ENCODE results near the gene PARD3B.
A peak's percentile ranks its signal among the peaks of the same experiment; 100 is the strongest.
"Not testable (repeated sequence)": the region's sequence is repeated elsewhere in the genome, so short reads cannot be mapped to it uniquely, and the experiment has no call there.

The PARD3B gene

GRCh38 chr2:205453202-205453601, 907.9 kb downstream of the PARD3B start:
- DNase-seq: no peak

- DNase-seq: no peak
These were observed 911.4 kb downstream of the PARD3B start for GRCh38 chr2:205456682-205457081.

DNA sequence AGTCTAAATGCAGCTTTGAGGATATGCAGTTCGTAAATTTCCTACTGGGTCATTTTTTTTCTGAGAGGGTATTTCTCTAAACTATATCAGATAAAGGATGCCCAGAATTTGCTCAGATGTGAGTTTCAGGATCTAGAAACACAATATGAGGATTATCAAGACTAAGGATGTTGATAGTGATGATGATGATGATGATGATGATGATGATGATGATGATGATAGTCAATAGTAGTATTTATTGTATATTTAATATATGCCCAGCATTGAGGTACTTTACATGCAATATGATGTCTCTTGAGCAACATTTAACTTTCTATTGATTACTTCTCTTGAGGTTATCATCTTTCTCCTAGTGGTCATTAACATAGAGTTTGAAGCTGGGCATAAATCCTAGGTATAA, 914.9 kb downstream of the PARD3B start:
- DNase-seq: no peak

GRCh38 chr2:205461169-205461568, 915.9 kb downstream of the PARD3B start:
- DNase-seq: no peak

DNA sequence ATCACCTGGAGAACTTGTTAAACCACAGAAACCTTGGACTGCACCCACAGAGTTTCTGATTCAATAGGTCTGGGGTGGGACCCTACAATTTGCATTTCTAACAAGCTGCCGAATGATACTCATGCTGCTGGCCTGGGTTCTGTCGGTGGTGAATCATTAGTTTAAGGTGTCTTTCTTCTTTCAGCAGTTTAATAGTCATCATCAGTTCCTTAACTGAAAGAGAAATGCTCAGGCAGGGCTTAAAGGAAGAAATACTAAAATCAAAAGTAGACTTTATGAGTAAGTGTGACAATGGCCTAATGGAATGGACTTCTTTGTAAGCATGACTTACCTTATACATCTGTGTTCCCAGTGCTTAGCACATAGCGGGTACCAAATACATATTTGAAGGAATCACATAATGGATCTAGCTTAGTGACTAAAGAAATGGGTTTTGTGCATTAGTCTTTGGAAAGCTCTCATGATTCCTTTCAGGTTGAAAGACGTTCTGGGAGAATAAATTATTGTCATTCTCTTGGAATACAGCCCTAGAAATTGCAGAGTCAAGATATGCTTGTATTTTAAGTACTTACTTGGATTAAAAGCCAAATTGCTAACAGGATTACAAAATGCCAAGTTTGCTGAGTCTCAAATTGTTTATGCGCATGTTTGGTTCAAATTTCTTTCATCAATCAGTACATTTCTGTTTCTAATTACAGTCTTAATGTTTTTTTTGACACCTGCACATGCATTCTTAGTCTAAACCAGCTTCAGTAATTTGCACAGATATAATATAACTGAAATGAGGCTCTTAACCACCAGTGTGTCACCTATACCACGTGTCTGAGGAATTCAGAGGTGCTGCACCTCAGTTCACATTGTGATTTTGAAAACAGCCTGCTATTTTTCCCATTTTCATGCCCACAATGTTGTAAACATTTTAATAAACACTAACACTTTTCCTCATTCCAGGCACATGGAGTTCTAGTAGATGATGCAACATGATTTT, 916.7 kb downstream of the PARD3B start:
- DNase-seq: peak; percentile 32

DNA sequence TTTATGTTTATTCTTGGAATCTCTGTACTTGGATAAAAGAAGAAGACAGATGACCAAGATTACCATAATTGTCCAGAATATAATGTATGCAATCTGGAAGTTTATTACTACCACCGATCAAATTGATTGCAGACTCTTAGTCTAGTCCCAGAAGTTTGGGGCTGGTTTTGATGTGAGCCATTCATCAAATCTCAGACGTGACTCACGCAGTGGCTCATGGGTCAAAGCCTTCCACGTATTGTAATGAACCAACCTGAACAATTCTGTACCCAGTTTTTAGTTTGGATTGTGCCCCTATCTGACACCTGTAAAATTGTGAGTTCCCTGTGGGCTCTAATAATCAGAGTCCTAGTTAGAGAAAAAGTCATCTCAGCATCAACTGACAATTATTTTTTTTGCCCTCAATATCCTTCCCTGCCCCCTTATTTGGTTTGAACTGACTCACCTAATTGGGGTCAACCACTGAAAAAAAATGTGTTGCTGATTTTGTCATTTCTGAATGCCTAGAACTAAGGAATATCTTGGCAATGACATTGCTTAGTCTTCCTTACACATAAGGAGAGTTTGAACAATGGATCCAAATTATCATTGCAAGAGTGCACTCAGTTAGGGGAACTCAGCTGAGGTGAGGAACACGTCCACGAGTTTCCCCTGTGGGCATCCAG, 917.5 kb downstream of the PARD3B start:
- DNase-seq: no peak

DNA sequence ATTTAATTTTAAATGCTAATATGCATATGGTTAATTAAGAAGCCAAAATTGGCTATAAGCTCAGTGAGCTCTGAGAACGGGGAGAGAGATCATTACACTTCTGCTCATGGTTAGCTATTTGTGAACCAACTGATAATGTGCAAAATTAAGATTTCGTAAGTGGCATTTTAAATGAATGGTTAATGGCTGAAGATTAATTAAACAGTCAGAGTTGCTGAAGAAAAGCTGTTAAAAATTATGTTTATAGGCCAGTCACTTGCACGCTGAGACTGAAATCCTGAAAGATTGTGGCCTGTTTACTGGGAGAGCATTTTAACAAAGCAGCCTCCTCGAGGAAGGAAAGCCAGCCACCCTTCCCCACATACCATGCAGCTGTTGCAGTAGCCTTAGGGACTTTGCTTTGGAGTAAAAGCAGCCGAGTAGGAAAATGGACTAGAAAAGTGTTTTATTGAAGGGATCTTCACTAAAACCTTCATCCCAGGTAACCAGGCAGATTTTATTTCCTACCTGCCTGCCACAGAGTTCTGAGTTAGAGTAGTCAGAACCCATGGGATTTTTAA, 918.3 kb downstream of the PARD3B start:
- peak; percentile 22 for DNase-seq

- peak; percentile 96 for DNase-seq
These were observed 919.4 kb downstream of the PARD3B start for GRCh38 chr2:205464681-205465080.

DNA sequence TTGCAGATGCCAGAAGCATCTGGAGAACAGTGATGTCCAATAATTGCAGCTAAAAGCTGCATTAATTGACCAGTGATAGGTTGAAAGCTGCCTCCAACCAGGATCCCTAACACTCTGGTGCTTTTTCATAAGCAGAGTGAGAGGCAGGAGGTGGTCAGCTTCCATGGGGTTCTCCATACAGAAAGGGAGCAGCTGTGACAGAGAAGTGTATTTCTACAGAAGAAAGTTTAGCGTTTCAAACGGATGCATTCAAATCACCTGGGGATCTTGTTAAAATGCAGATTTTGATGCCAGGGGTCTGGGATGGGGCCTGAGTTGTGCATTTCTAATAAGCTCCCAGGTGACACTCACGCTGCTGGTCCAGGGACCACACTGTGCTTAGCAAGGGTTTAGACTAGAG, 920.5 kb downstream of the PARD3B start:
- no peak for DNase-seq

GRCh38 chr2:205471776-205472175, 926.5 kb downstream of the PARD3B start:
- no peak for DNase-seq

- DNase-seq: no peak
These were observed 928.5 kb downstream of the PARD3B start for GRCh38 chr2:205473791-205474190.

GRCh38 chr2:205474741-205475415, 929.6 kb downstream of the PARD3B start:
- DNase-seq: no peak

DNA sequence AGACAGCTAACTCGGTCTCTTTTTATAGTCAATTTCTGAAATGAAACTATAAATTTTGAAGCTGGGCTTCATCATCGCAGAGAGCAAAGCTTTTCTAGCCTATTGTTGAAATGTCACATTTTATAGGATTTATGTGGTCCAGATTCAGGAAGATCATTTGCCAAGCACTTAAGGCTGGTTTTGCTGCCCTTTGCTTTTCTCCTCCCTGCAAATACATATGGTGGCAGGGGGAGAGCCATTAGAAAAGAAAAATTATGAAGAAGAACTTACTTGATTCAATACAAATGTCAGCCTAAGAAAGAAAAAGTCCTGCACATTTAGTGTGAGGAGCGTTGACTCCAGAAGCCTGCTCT, 930.1 kb downstream of the PARD3B start:
- no peak for DNase-seq

DNA sequence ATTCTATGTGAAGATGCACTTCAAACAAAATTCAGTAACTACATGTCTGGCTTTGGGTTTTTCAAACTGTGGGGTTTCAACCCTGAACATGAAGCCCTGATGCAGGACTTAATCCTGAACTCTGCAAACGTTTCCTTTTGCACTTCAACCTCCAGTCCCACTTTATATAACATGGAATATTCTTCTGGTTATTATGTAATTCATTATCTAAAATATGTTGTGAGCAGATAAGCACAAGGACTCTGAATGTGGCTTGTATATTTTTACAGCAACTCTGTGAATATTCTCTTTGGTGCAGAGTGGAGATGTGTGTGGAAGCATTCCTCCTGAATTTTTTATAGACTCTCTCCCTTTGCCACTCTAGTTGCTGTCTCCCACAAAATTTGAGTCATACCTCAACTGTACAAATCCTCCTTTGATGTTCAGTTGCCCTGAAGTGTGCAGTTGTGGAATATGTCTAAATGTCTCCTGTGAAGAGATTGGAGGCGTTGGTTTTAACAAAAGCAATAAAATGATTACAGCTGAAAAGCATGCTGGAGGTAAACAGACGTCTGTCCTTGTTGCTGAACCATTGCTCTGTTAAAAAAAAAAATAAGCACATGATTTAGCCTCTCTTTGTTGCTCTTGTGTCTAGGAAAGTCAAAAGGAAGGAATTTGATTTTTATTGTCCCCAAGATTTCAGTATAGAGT, 931.9 kb downstream of the PARD3B start:
- no peak for DNase-seq

DNA sequence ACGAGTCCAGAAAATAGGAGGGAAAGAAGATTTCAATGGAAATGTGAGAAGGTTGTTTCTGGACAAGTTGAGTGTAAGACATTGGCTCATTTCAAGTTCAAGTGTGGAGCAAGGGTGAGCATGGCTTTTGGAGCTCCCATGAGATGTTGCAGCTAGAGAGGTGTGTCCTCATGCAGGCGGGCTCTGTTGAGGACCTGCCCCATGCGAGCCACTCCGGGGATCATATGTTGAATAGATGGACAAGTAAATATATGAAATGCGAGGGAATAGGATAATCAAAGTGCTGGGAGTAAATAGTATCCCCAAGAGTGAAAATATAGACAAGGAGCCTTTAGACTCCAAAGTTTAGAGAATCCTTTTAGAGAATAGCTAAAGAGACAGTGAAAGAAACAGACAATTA, 936.6 kb downstream of the PARD3B start:
- no peak for DNase-seq

- DNase-seq: no peak
These were observed 937.3 kb downstream of the PARD3B start for GRCh38 chr2:205482399-205483081.

GRCh38 chr2:205483095-205483494, 937.8 kb downstream of the PARD3B start:
- peak; percentile 56 for DNase-seq

GRCh38 chr2:205484215-205484614, 938.9 kb downstream of the PARD3B start:
- no peak for DNase-seq

GRCh38 chr2:205484764-205485163, 939.5 kb downstream of the PARD3B start:
- no peak for DNase-seq

GRCh38 chr2:205493528-205493927, 948.3 kb downstream of the PARD3B start:
- not testable (repeated sequence) for DNase-seq

GRCh38 chr2:205494537-205495235, 949.4 kb downstream of the PARD3B start:
- no peak for DNase-seq

All from NCI-H82 (cell line).